GM10266 (cell line): ENCODE data around the gene COQ2.

Source experiments
- DNase-seq: peaks from one replicate; pipeline ENCODE4 v3.0.0; 2012; ENCODE audit errors: extremely low spot score
- TF ChIP-seq, protein P1 (sequence below): IDR thresholded peaks from 2 replicates; pipeline ENCODE4 v1.5.1; 2012; ENCODE audit warnings: mild to moderate bottlenecking, low read depth; ENCODE audit not compliant: control insufficient read depth, insufficient read depth; ENCODE audit errors: missing control alignments

Gene COQ2

DNA sequence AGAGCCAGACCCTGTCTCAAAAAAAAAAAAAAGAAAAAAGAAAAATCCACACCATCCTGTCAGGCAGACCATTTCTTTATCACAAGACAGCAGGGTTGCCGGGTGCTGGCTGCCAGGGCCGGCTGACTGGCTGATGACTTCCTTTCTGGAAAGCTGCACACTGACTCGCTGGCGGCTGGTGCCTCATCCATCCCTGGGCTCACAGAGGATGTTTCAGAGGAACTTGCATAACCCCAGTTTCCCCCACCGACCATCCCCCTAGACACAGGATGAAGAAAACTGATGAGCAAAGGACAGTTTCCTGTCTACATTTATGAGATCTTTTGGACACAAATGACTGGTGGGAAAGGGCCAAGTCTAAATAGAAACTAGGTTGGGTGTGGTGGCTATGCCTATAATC, 36.0 kb upstream of the COQ2 start:
- TF ChIP-seq, protein P1, sequence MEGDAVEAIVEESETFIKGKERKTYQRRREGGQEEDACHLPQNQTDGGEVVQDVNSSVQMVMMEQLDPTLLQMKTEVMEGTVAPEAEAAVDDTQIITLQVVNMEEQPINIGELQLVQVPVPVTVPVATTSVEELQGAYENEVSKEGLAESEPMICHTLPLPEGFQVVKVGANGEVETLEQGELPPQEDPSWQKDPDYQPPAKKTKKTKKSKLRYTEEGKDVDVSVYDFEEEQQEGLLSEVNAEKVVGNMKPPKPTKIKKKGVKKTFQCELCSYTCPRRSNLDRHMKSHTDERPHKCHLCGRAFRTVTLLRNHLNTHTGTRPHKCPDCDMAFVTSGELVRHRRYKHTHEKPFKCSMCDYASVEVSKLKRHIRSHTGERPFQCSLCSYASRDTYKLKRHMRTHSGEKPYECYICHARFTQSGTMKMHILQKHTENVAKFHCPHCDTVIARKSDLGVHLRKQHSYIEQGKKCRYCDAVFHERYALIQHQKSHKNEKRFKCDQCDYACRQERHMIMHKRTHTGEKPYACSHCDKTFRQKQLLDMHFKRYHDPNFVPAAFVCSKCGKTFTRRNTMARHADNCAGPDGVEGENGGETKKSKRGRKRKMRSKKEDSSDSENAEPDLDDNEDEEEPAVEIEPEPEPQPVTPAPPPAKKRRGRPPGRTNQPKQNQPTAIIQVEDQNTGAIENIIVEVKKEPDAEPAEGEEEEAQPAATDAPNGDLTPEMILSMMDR = no peak
- DNase-seq = no peak

DNA sequence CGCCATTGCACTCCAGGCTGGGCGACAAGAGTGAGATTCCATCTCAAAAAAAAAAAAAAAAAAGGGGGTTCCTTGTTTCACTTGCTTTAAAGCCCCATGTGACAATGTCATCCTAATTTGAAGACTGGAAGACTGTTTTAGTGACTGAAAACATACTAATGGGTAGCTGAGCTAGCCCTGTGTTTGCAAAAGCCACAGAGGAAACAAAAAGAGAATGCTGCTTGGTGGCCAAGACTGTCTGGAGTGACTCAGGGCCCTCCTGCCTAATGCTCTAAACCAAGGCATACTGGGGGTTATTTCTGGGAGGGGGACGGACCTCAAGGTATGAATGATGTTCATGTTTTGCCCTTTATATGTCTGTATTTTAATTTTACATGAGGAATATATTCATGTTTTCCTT, 34.1 kb upstream of the COQ2 start:
- no peak for DNase-seq
- TF ChIP-seq, protein P1 = no peak

DNA sequence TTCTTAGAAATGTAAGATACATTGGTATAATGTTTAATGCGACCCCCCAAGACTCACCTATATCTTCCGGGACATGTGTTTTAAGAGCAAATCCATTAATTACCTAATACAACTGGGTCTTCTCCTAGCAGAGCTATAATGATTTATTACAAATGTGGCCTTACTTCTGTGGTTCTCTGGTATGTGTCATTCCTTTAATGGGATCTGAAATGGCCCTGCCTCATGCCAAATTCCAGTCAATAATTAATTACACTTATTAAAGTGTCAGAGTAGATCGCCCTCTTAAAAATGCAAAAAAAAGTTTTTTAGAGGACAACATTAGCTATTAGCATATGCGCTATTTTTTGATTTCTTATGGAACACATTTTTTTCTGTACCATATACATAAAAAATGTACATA, 33.1 kb upstream of the COQ2 start:
- TF ChIP-seq, protein P1 = no peak
- DNase-seq = no peak

DNA sequence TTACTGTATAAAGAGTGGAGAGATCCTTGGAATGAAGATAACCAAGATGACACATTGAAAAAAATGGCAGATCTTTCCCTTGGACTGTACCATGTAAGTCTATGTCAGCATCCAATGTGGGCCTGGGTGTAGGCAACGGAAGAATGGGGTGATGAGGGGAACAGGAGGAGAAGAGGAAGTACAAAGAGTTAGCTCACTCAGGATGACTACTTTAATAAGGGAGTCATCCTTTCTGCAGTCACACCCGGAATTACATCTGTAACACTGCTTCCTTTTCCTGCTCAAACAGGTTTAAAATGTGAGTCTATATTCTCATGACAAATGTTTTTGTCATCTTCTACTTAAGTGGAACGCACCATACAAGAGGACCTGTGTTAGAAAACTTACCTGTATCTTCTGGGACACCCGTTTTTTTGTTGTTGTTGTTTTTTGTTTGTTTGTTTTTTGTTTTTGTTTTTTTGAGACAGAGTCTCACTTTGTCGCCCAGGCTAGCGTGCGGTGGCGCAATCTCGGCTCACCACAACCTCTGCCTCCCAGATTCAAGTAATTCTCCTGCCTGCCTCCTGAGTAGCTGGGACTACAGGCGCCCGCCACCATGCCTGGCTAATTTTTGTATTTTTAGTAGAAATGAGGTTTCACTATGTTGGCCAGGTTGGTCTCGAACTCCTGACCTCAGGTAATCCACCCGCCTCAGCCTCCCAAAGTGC, 32.0 kb upstream of the COQ2 start:
- TF ChIP-seq, protein P1 = no peak
- DNase-seq = no peak

DNA sequence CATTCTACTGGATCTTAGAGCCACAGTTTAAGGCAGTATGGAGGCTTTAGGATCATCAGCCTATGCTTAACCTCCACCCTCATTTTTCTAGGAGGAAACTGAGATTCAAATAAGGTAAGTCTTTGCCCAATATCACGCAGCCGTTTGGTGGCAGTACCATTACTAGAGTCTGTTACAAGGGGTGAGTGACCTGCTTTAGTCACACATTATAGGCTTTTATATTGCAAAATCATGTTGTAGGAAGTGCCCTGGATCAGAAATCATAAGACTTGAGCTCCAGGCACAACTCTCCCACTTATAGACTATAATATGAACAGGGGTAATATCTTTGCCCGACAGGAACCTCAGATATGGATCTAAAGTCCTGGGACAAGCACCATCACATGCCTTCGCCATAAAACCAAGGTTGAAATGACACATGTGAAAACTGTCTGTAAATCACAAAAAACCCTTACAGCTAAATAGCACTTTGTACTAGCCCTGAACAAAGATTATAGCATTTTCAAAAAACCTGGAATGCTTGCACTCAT, 30.8 kb upstream of the COQ2 start:
- TF ChIP-seq, protein P1 = no peak
- no peak for DNase-seq

DNA sequence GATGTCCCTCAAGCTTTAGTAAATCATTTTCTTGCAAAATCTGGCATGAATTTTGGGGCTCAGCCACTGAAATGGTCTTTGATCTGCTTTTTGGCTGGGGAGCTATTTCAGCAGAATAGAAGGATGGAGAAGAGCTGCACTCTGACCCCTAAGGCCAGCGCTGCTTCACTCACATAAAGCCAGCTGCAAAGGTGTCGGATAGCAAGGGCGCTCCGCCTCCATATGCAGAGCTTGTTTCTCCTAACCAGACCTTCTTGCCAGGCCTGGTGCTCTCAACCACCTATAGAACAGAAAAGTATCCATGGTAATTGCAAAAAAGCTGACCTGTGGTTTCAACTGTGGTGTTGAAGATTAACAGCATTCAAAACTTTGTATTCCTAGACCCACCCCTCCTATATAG, 24.1 kb upstream of the COQ2 start:
- TF ChIP-seq, protein P1 = no peak
- no peak for DNase-seq

DNA sequence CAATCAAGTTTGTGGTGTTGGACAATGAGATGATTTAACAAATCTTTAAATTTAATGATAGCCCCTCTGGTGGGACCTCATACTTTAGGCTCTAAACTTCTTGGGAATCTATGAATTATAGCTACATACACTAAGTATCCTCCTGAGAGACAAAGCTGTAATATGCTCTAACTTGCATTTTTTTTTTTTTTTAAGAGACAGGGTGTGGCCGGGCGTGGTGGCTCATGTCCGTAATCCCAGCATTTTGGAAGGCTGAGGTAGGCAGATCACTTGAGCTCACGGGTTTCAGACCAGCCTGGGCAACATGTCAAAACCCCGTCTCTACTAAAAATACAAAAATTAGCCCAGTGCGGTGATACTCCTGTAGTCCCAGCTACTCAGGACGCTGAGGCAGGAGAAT, 23.3 kb upstream of the COQ2 start:
- TF ChIP-seq, protein P1 = no peak
- DNase-seq = no peak
